Activated naive CD8-positive, alpha-beta T cell treated with anti-CD3 and anti-CD28 coated beads, Interleukin-2, amount 10 ng/mL, durations not matched to agents 7 days and 5 days (primary cell): ENCODE measurements around the gene WWC1. TPM values are rescaled to one million over a fixed set of nuclear protein-coding genes. Genes with fewer than 3 reads are reported as not detected.
"Not testable (repeated sequence)": the region's sequence is repeated elsewhere in the genome, so short reads cannot be mapped to it uniquely, and the experiment has no call there.

ENCODE experiments used
- ATAC-seq: fragments of 150-1000 bp; cut with Tn5 transposase; one replicate; pipeline ENCODE4 v1.10.0; 2021; ENCODE audit warnings: low read depth, moderate library complexity
- POLR2A ChIA-PET: fragments of 350-600 bp; sonication (Branson Sonifier 250); formaldehyde crosslinking; loops from one replicate; lab custom pipeline; 2021; ENCODE audit warnings: antibody characterized with exemption; lab: Charles Lee
- DNase-seq: peaks from one replicate; pipeline ENCODE4 v3.0.0; 2021
- H3K27ac Mint-ChIP-seq: one replicate; pipeline ENCODE4 v1.8.0; 2022; ENCODE audit warnings: mild to moderate bottlenecking, mixed read lengths
- H3K27me3 Mint-ChIP-seq: one replicate; pipeline ENCODE4 v1.8.0; 2022; ENCODE audit warnings: mild to moderate bottlenecking, moderate library complexity, mixed read lengths
- H3K36me3 Mint-ChIP-seq: one replicate; pipeline ENCODE4 v1.8.0; 2021; ENCODE audit warnings: mild to moderate bottlenecking, mixed read lengths
- H3K4me1 Mint-ChIP-seq: one replicate; pipeline ENCODE4 v1.8.0; 2021; ENCODE audit warnings: mixed read lengths
- H3K4me3 Mint-ChIP-seq: one replicate; pipeline ENCODE4 v1.8.0; 2022; ENCODE audit warnings: mild to moderate bottlenecking, moderate library complexity, mixed read lengths
- H3K9me3 Mint-ChIP-seq: one replicate; pipeline ENCODE4 v1.8.0; 2021; ENCODE audit warnings: mixed read lengths
- total RNA-seq, 2 experiments: library from RNA; stranded (reverse); gene quantifications; one replicate each; pipeline ENCODE4 v1.2.3, GENCODE V29; 2021

Gene WWC1
- total RNA-seq, 2 experiments from 2014 or later, result 0.22 to 0.82 TPM

DNA sequence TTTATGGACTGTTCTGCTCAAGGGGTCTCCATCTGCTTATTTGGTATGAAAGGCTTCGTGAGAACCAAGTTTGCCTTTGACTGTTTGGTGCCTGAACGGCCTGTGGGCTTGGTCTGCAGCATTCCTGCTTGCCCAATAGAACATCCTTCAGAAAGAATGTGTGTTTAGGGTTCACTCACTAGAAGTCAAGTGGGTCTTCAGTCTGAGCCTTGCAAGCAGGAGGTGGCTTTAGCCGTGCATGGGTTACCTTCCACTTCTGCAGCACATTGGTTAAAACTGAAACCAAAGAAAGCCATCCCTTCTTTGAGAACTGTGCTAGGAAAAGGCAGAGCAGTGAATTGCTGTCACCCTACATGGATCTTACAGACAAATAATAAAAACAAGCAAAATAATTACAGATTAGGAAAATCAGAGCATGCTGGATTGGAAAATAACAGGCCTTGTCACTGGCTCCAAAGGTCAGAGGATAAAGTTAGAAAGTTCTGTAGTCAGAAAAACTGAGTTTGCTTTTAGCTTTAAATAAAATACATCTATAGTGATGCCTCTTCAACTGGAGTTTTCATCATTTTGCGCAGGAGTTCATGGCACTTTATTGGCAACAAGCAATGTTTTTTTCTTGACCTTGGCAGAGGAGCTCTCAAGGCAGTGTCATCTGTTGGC, 16.6 kb downstream of the WWC1 start:
- H3K4me1 Mint-ChIP-seq, result no peaks in the 10 kb centered on the region
- ATAC-seq (no peak), DNase-seq (no peak)
- H3K4me3 Mint-ChIP-seq, result no peak overlapping the region
- POLR2A ChIA-PET, result no interaction called here
- no peak overlapping the region for H3K27ac Mint-ChIP-seq
- H3K9me3 Mint-ChIP-seq, result no peaks in the 10 kb centered on the region
- H3K36me3 Mint-ChIP-seq, result no peaks in the 10 kb centered on the region
- H3K27me3 Mint-ChIP-seq, result peaks cover 13% of the 10 kb centered on the region

DNA sequence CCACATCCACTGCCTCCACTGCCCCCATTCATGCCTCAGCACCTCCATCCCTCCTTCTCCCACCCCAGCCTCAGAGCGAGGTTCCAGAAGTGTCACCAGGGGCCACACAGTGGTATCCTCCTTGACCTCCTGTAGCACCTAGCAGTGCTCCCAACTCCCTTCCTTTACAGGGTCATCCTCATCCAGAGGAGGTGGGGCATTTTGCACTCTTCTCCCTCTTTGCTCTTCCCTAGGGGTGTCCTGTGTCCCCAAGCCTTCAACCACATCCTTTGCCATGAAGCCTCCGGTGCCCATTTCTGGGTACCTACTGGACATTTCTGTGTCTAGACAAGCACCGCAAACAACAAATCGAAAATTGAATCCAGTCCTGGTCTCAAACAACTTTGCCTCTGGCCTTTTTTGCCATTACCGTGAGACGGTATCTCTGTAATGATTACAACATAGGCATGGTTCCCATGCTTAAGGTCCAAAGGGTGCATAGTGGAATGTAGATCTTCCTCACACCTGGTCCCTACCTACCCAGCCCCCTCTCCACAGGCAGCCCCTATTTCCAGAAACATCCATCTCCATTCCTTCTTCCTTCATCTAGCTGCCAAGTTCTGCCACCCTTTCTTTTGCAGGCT, 17.6 kb downstream of the WWC1 start:
- POLR2A ChIA-PET, result no interaction called here
- ATAC-seq (no peak), DNase-seq (no peak)
- Mint-ChIP-seq H3K4me3 (no peak overlapping the region), H3K4me1 (no peaks in the 10 kb centered on the region), H3K9me3 (no peaks in the 10 kb centered on the region), H3K36me3 (no peaks in the 10 kb centered on the region), H3K27me3 (peaks cover 13% of the 10 kb centered on the region), H3K27ac (no peak overlapping the region)

DNA sequence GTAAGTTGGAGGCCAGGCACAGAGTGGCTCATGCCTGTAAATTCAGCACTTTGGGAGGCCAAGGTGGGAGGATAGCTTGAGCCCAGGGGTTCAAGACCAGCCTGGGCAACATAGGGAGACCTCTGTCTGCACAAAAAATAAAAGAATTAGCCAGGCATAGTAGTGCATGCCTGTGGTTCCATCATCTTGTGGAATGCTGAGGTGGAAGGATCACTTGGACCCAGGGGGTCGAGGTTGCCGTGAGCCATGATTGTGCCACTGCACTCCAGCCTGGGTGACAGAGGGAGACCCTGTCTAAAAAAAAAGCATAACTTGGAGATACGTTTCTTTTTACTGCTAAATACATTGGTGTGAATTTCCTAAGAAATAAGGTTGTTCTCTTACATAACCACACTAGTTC, 19.1 kb downstream of the WWC1 start:
- H3K4me3 Mint-ChIP-seq, H3K27ac Mint-ChIP-seq, DNase-seq, H3K36me3 Mint-ChIP-seq, H3K4me1 Mint-ChIP-seq, POLR2A ChIA-PET, ATAC-seq, H3K9me3 Mint-ChIP-seq: not testable (repeated sequence)
- H3K27me3 Mint-ChIP-seq, result peaks cover 10% of the 10 kb centered on the region

DNA sequence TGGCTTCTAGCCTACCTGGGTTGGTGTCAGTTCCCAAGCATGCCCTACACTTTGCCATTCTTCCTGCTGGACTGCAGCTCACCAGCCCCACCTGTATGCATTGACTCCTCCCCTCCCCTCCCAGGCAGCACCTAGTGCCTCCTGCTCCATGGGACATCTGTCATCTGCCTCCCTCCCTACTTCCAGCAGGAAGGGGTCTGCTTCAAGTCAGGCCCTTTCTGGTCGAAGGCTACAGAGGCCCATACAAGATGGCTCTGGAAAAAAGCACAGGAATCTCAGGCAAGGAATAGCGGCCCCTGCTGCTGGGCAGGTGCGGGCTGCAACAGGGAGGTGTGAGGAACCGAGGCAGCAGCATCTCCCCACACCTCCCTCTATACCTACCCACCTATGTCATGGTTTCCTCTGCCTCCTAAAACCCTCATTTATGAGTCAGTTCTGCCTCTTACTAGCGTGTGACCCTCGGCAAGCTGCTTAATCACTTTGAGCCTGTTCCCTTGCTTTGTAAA, 19.7 kb downstream of the WWC1 start:
- Mint-ChIP-seq H3K4me3 (no peak overlapping the region), H3K27me3 (peaks cover 7% of the 10 kb centered on the region), H3K27ac (no peak overlapping the region), H3K4me1 (no peaks in the 10 kb centered on the region), H3K9me3 (no peaks in the 10 kb centered on the region), H3K36me3 (no peaks in the 10 kb centered on the region)
- ATAC-seq, result no peak
- POLR2A ChIA-PET, result no interaction called here
- no peak for DNase-seq

DNA sequence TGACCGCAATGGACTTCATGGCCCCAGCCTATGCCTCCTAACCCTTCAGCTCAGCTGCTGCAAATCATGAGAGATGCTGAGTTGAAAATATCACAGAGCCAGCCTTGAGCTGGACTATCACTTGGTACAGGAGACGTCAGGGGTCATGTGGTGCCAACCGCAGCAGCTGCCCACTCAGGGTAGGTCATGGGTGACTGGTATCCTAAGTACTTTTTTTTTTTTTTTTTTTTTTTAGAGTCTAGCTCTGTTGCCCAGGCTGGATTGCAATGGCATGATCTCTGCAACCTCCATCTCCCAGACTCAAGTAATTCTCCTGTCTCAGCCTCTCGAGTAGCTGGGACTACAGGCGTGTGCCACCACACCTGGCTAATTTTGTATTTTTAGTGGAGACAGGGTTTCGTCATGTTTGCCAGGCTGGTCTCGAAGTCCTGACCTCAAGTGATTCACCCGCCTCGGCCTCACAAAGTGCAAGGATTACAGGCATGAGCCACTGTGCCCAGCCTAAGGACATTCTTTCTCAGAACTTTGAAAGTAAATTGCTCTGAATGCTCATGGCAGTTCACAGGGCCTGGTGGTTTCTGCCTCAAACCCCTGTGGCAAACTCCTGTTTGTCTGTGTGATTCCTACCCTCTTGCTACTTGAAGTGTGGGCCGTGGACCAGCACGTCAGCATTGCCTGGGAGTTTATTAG, 21.3 kb downstream of the WWC1 start:
- H3K27me3 Mint-ChIP-seq, result peaks cover 4% of the 10 kb centered on the region
- no peak for ATAC-seq
- H3K9me3 Mint-ChIP-seq, result no peaks in the 10 kb centered on the region

DNA sequence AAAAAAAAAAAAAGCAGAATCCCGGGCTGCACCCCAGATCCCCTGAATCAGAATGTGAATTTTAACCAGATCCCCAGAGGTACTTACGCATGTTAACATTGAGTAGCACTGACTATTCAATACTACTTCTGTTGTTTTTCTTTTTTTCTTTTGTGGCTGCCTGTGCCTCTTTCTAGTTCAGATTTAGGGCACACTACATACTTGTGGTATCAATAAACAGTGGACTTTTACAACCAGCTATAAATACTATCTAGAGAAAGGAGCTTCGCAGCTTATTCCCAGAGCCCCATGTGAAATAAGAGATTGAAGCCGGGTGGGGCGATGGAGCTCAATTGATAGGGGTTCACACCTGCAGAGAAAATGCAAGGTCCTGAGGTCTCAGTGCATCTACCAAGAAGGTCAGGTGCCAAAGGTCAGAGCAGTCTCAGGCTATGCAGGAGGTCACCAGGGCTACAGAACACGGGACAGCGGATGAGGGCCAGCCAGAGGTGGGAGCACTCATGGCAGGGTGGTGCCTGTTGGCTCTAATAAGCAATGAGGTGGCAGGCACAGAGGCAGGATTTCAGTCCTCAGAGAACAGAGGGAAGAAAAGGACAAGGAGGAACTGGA, 22.3 kb downstream of the WWC1 start:
- H3K27me3 Mint-ChIP-seq, result peaks cover 4% of the 10 kb centered on the region
- no peak overlapping the region for H3K27ac Mint-ChIP-seq
- no peak overlapping the region for H3K4me3 Mint-ChIP-seq
- H3K9me3 Mint-ChIP-seq, result no peaks in the 10 kb centered on the region
- H3K36me3 Mint-ChIP-seq, result no peaks in the 10 kb centered on the region
- POLR2A ChIA-PET, result no interaction called here
- DNase-seq (no peak), ATAC-seq (no peak)
- no peaks in the 10 kb centered on the region for H3K4me1 Mint-ChIP-seq

More for the DNA sequence above, 21.3 kb downstream of the WWC1 start:
- POLR2A ChIA-PET, result no interaction called here
- DNase-seq, result no peak
- no peak overlapping the region for H3K4me3 Mint-ChIP-seq
- H3K36me3 Mint-ChIP-seq, result no peaks in the 10 kb centered on the region
- no peak overlapping the region for H3K27ac Mint-ChIP-seq
- H3K4me1 Mint-ChIP-seq, result no peaks in the 10 kb centered on the region

DNA sequence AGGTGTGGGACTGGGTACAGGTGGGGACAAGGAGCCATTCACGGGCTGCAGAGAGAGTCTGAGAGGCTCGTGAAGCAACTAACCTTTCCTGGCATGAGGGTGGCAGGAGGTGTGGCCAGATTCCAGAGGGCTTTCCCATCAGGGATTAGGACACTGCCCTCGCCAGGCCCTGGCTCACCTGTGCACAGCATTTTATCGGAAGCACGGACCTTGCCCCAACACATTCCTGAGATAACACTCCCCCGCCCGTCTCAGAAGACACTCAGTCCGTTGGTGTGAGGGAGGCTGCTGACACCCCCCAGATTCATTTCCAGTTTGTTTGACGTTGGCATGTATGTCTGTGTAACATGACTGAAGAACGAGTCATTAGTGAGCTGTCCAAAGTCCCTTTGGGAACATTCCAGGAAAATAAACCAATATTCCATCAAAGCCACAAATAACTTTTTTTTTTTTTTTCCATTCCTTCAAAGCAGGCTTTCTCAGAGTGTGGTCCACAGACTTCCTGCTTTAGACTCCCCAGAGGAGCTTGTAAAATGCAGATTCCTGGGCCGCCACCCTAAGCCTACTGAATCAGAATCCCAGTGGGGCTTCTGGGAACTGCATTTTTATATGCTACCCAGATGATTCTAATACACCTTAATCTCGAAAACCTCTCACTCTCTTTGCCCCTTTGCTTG, 23.4 kb downstream of the WWC1 start:
- H3K4me1 Mint-ChIP-seq, result no peaks in the 10 kb centered on the region
- H3K36me3 Mint-ChIP-seq, result no peaks in the 10 kb centered on the region
- no peak overlapping the region for H3K27ac Mint-ChIP-seq
- H3K27me3 Mint-ChIP-seq, result peaks cover 2% of the 10 kb centered on the region
- DNase-seq (no peak), ATAC-seq (no peak)
- no peak overlapping the region for H3K4me3 Mint-ChIP-seq
- H3K9me3 Mint-ChIP-seq, result no peaks in the 10 kb centered on the region
- POLR2A ChIA-PET, result no interaction called here

DNA sequence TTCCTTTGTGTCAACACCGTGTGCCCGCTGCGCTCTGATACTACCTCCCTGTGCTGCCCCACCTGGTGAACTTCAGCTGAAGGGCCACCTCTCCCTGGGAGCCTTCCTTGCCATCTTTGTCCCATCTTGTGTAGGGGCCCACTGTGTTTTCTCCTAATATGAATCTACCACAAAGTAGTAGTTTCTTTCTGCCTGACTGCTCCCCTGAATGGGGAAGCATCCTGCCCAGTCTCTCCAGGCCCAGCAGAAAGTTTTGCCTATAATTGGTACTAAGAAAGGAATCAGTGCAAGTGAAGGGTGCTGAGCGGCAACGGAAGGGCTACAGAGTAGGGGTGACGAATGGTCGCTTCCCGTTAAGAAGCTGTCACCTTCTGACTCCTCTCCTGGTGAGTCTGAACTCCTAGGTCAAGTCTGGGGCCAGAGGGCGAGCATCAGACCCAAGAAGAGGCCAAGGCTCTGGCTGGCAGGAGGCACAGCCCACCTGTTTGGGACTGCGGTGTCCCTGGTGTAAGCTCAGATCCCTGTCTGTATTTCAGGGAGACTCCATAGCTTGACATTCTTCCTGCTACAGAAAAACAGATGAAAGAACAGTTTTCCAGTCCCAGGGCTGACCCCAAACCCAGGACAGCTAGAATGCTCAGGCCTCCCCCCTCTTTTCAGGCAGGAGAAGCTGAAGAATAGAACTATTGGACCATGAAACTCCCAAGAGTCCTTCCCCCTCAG, 24.1 kb downstream of the WWC1 start:
- POLR2A ChIA-PET, result no interaction called here
- no peaks in the 10 kb centered on the region for H3K36me3 Mint-ChIP-seq
- no peak overlapping the region for H3K4me3 Mint-ChIP-seq
- H3K4me1 Mint-ChIP-seq, result no peaks in the 10 kb centered on the region
- H3K9me3 Mint-ChIP-seq, result no peaks in the 10 kb centered on the region
- H3K27ac Mint-ChIP-seq, result no peak overlapping the region
- H3K27me3 Mint-ChIP-seq, result peaks cover 2% of the 10 kb centered on the region
- no peak for ATAC-seq
- no peak for DNase-seq

DNA sequence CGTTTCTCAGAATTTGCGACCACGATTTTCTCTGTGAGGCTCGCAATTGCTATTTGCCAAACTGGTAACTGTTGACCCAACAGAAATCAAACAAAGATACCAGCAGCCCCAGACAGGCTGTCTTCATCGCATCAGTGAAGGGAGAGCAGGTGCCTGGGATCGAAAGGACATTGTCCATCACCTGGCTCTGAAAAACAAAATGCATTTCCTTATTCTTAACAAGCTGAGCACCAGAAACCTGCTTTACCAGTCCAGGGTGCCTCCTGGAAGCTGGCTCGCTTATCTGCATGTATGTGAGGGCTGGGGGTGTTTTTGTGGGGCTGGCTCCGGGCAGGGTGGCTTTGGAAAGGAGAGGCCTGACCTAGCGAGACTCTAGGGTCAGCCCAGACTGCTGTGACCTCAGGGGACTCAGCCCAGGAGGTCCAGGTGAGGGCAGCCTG, 24.7 kb downstream of the WWC1 start:
- no peaks in the 10 kb centered on the region for H3K9me3 Mint-ChIP-seq
- no peaks in the 10 kb centered on the region for H3K27me3 Mint-ChIP-seq
- ATAC-seq (no peak), DNase-seq (no peak)
- no peak overlapping the region for H3K27ac Mint-ChIP-seq
- POLR2A ChIA-PET, result no interaction called here
- H3K36me3 Mint-ChIP-seq, result no peaks in the 10 kb centered on the region
- H3K4me3 Mint-ChIP-seq, result no peak overlapping the region
- H3K4me1 Mint-ChIP-seq, result no peaks in the 10 kb centered on the region

DNA sequence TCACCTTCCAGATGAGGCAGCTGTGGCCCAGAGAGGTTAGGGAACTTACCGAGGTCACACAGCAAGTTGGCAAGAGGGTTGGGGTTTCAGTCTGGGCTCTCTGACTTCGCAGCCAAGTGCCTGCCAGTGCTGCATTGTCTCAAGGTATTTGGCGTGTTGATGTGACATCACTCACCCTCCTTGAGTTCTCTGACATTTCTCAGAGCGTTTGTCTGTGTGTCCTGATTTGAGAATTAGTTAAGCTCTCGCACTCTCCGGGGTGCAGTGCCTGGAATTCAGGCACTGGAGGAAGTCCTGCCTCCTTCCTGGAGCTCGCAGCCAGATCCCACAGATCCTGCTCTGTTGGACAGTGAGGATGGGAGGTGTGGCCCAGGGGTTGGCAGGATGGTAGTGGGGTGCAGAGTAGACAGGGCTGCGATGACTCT, 25.7 kb downstream of the WWC1 start:
- no peaks in the 10 kb centered on the region for H3K27me3 Mint-ChIP-seq

DNA sequence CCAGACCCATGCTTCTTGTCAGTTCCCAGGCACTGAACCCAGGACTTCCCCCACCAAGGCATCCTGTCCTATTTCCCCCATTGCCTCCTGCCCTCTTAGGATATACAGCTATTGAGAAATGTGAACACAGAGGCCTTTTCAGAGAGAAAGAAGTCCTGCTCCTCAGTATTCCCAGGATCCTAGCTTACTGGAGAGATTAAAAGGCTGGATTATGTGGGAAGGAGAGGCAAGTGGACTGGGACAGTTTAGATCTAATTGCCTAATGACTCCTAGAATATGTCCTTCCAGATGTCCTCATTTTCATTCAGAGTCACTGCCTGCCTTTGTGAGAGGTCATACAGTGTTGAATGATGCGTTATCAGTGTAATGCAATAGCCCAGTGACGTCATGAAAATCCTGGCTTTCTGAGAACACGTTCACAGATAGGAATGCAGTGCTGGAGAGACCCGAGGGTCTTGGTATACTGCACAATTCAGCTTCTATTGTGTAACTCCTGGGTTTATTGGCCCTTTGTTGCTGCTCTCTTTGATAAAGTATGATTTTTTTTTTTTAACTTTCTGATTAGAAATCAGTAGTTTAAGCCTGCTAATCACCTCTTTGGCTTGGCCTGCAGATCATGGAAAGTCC, 26.2 kb downstream of the WWC1 start:
- Mint-ChIP-seq H3K27ac (no peak overlapping the region), H3K27me3 (no peaks in the 10 kb centered on the region), H3K36me3 (no peaks in the 10 kb centered on the region), H3K9me3 (no peaks in the 10 kb centered on the region), H3K4me1 (no peaks in the 10 kb centered on the region), H3K4me3 (no peak overlapping the region)
- DNase-seq, result no peak
- ATAC-seq, result no peak
- POLR2A ChIA-PET, result no interaction called here

More for the DNA sequence above, 25.7 kb downstream of the WWC1 start:
- ATAC-seq (no peak), DNase-seq (no peak)
- POLR2A ChIA-PET, result no interaction called here
- Mint-ChIP-seq H3K4me3 (no peak overlapping the region), H3K9me3 (no peaks in the 10 kb centered on the region), H3K27ac (no peak overlapping the region), H3K4me1 (no peaks in the 10 kb centered on the region), H3K36me3 (no peaks in the 10 kb centered on the region)

DNA sequence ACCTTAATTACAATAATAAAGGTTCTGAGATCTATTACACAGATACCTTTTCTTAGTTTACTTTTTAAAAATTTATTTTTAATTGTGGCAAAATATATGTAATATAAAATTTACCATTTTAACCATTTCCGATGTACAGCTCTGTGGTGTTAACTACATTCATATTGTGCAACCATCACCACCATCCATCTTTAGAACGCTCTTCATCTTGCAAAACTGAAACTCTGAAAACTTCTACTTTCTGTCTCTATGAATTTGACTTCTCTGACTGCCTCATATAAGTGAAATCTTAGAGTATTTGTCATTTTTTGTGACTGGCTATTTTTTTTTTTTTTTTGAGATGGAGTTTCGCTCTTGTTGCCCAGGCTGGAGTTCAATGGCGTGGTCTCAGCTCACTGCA, 26.8 kb downstream of the WWC1 start:
- no peak for DNase-seq
- Mint-ChIP-seq H3K27me3 (no peaks in the 10 kb centered on the region), H3K27ac (no peak overlapping the region), H3K36me3 (no peaks in the 10 kb centered on the region), H3K4me3 (no peak overlapping the region), H3K4me1 (no peaks in the 10 kb centered on the region), H3K9me3 (no peaks in the 10 kb centered on the region)
- ATAC-seq, result no peak
- POLR2A ChIA-PET, result no interaction called here
